ENCODE data around the gene CLNK. TPM values are rescaled to one million over a fixed set of nuclear protein-coding genes. Genes with fewer than 3 reads are reported as not detected.

Gene CLNK
- total and polyA plus RNA-seq, 2 experiments from 2014 or later = not detected

DNA sequence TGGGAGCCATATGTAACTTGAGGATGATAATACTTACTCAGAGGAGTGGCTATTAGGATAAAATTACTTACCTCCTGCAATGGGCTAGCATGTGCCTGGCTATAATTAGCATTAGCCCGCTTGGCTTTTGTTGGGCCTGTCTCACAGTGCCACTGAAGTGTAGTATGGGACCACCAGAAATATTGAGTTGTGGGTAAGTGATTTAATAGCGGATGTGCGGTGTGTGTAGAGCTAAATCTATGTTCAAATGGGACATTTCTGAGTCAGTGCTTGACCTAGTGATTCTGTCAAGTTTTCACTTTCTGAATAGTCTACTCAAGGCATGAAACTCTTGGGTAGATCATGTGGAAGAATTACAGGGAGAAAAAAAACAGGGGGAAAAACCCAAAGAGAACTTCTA lies 3.5 kb upstream of the CLNK start:
- Histone ChIP-seq H3K9me2 (ENCODE audit: insufficient read depth) (no peaks in the 10 kb centered on the region), H3K9ac (no peak overlapping the region), H3K36me3 (ENCODE audit: low read depth) (no peaks in the 10 kb centered on the region), H3K27ac (no peak overlapping the region), H3K4me1 (ENCODE audit: insufficient read depth) (no peaks in the 10 kb centered on the region), H3K9me3 (ENCODE audit: low read depth) (no peaks in the 10 kb centered on the region), H3K4me3 (no peak overlapping the region), H3K79me2 (ENCODE audit: insufficient read depth) (no peaks in the 10 kb centered on the region), H4K20me1 (ENCODE audit: insufficient read depth) (no peaks in the 10 kb centered on the region), H3K27me3 (replicated peaks; ENCODE audit: insufficient read depth) (no peaks in the 10 kb centered on the region), H2AFZ (no peak overlapping the region), H3K4me2 (ENCODE audit: unreplicated experiment) (no peak overlapping the region), H3F3A (ENCODE audit: insufficient read depth) (no peaks in the 10 kb centered on the region)
- TF ChIP-seq EZH2 (IDR thresholded peaks at IDR 0.05; ENCODE audit: insufficient read depth, poor library complexity, severe bottlenecking) = no peak
- no peak for TF ChIP-seq EZH2phosphoT487 (IDR thresholded peaks at IDR 0.05; ENCODE audit: insufficient read depth, low read depth)
- in situ Hi-C loops (cut with MboI) = no loop called here
- WGBS, 2 experiments (ENCODE audit: low coverage in 1 of 2, low lambda C conversion rate in 2 of 2, missing lambda C conversion rate in 2 of 2) = 60 to 61% methylated on average over 3 of the region's 3 CpGs
- DNase-seq = no peak

DNA sequence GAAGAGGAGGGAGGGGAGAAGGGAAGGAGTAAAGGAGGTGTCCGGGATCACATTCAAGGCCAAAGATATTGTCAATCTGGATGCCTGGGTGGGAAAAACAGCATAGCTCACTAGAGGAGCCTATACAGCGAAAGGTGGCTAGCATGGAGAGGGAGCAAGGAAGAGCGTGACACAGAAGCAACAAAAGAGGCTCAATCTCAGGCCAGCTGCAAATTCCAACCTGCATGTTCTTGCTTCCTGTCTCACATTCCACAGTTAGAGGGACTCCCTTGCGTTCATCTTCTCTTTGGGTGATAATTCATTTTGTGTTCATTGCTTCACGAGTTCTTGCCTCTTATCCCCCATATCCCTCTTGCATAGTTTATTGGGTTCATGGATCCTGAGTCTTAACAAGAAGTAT lies 3.0 kb upstream of the CLNK start:
- no peak overlapping the region for H3K4me3 ChIP-seq
- 48 to 59% methylated on average over 5 of the region's 5 CpGs for whole genome bisulfite sequencing, 2 experiments (ENCODE audit: low coverage in 1 of 2, low lambda C conversion rate in 2 of 2, missing lambda C conversion rate in 2 of 2)
- H4K20me1 ChIP-seq (ENCODE audit: insufficient read depth) = no peaks in the 10 kb centered on the region
- in situ Hi-C loops (cut with MboI) = no loop called here
- H3K27me3 ChIP-seq (replicated peaks; ENCODE audit: insufficient read depth) = no peaks in the 10 kb centered on the region
- H3K4me2 ChIP-seq (ENCODE audit: unreplicated experiment) = no peak overlapping the region
- no peak for TF ChIP-seq EZH2phosphoT487 (IDR thresholded peaks at IDR 0.05; ENCODE audit: insufficient read depth, low read depth)
- TF ChIP-seq EZH2 (IDR thresholded peaks at IDR 0.05; ENCODE audit: insufficient read depth, poor library complexity, severe bottlenecking) = no peak
- no peaks in the 10 kb centered on the region for H3K36me3 ChIP-seq (ENCODE audit: low read depth)
- H3K9me2 ChIP-seq (ENCODE audit: insufficient read depth) = no peaks in the 10 kb centered on the region
- no peak overlapping the region for H3K27ac ChIP-seq
- H3F3A ChIP-seq (ENCODE audit: insufficient read depth) = no peaks in the 10 kb centered on the region
- H2AFZ ChIP-seq = no peak overlapping the region
- H3K4me1 ChIP-seq (ENCODE audit: insufficient read depth) = no peaks in the 10 kb centered on the region
- no peaks in the 10 kb centered on the region for H3K9me3 ChIP-seq (ENCODE audit: low read depth)
- no peak for DNase-seq
- no peak overlapping the region for H3K9ac ChIP-seq
- no peaks in the 10 kb centered on the region for H3K79me2 ChIP-seq (ENCODE audit: insufficient read depth)

DNA sequence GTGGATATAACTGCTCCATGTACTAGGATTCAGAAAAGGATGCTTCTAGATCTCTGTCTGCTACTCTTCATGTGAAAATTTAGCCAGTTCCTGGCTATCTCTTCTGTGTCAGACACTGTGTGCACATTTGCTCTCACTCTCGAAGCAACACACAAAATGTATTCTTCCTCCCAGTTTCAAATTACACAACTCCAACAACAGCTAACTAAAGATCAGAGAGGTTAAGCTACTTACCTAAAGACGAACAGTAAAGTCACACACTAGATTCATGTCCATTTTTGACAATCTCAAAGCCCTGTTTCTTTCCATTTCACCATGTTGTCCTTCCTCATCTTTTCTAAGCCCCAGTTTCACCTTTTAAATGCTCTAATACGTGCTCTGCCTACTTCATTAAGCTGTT lies 2.2 kb downstream of the CLNK start:
- Histone ChIP-seq H3K9me2 (ENCODE audit: insufficient read depth) (no peaks in the 10 kb centered on the region), H3K27me3 (replicated peaks; ENCODE audit: insufficient read depth) (no peaks in the 10 kb centered on the region), H3K9me3 (ENCODE audit: low read depth) (no peaks in the 10 kb centered on the region), H3F3A (ENCODE audit: insufficient read depth) (no peaks in the 10 kb centered on the region), H3K79me2 (ENCODE audit: insufficient read depth) (no peaks in the 10 kb centered on the region), H4K20me1 (ENCODE audit: insufficient read depth) (no peaks in the 10 kb centered on the region), H3K4me1 (ENCODE audit: insufficient read depth) (no peaks in the 10 kb centered on the region), H3K36me3 (ENCODE audit: low read depth) (no peaks in the 10 kb centered on the region), H3K4me2 (ENCODE audit: unreplicated experiment) (no peak overlapping the region), H3K27ac (no peak overlapping the region), H3K4me3 (no peak overlapping the region), H3K9ac (no peak overlapping the region), H2AFZ (no peak overlapping the region)
- DNase-seq = no peak
- no peak for TF ChIP-seq EZH2 (IDR thresholded peaks at IDR 0.05; ENCODE audit: insufficient read depth, poor library complexity, severe bottlenecking)
- TF ChIP-seq EZH2phosphoT487 (IDR thresholded peaks at IDR 0.05; ENCODE audit: insufficient read depth, low read depth) = no peak
- WGBS, 2 experiments (ENCODE audit: low coverage in 1 of 2, low lambda C conversion rate in 2 of 2, missing lambda C conversion rate in 2 of 2) = 28% methylated on average over 3 of the region's 3 CpGs
- in situ Hi-C loops (cut with MboI) = no loop called here

DNA sequence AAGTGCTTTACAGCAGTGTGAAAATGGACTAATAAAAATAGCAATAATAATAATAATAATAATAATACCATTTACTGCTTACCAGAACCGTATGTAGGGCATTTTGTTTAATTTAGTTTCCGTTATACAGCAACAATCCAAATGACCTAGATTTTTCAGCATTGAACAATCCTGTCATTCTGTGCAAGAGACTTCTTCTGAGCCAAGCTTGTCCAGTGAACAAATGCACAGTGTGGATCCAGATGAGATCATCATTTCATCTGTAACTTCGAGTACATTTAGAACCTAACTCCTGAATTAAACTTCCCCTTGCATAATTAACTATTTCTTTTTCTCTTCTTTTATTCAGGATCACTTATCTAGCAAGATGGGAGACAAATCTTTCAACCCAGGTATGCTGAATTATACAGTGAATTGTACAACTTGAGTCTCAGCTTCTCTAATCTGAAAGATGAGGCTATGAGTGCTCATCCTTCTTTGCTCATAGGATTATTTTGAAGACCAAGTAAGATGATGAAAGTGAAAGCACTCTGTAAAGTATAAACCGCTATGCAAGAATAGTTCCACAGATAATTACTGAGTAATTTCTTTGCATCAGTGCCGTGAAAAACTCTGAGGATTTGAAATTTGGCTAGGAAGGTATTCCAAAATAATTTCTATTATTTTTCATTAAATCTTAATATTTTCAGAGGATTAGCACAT lies 6.6 kb downstream of the CLNK start:
- peaks cover 12% of the 10 kb centered on the region; the same call in 1 of the 2 replicates for H3K27me3 ChIP-seq (replicated peaks; ENCODE audit: insufficient read depth)
- no peaks in the 10 kb centered on the region for H3K79me2 ChIP-seq (ENCODE audit: insufficient read depth)
- no peak for DNase-seq
- no peak overlapping the region for H3K4me3 ChIP-seq
- H3K4me2 ChIP-seq (ENCODE audit: unreplicated experiment) = no peak overlapping the region
- no peaks in the 10 kb centered on the region for H3K4me1 ChIP-seq (ENCODE audit: insufficient read depth)
- no peaks in the 10 kb centered on the region for H3K9me3 ChIP-seq (ENCODE audit: low read depth)
- H4K20me1 ChIP-seq (ENCODE audit: insufficient read depth) = no peaks in the 10 kb centered on the region
- WGBS, 2 experiments (ENCODE audit: low coverage in 1 of 2, low lambda C conversion rate in 2 of 2, missing lambda C conversion rate in 2 of 2) = 16 to 22% methylated on average over 5 of the region's 5 CpGs
- TF ChIP-seq EZH2 (IDR thresholded peaks at IDR 0.05; ENCODE audit: insufficient read depth, poor library complexity, severe bottlenecking) = no peak
- no peak for TF ChIP-seq EZH2phosphoT487 (IDR thresholded peaks at IDR 0.05; ENCODE audit: insufficient read depth, low read depth)
- H3K9me2 ChIP-seq (ENCODE audit: insufficient read depth) = no peaks in the 10 kb centered on the region
- H3K9ac ChIP-seq = no peak overlapping the region
- H2AFZ ChIP-seq = no peak overlapping the region
- H3K36me3 ChIP-seq (ENCODE audit: low read depth) = no peaks in the 10 kb centered on the region
- H3F3A ChIP-seq (ENCODE audit: insufficient read depth) = no peaks in the 10 kb centered on the region
- in situ Hi-C loops (cut with MboI) = no loop called here
- H3K27ac ChIP-seq = no peak overlapping the region

All from GM23248 (cell line).